ENCODE measurements around the gene KIF6.

The KIF6 gene

GRCh38 chr6:39638126-39638822 is 86.9 kb downstream of the KIF6 start:
- peak overlapping the region; percentile 89 for H3K27ac ChIP-seq
- peak; percentile 79 for DNase-seq (ENCODE audit: low read depth, low spot score)
- no peaks in the 10 kb centered on the region for H3K36me3 ChIP-seq (ENCODE audit: insufficient read depth, low read length)
- no peak for TF ChIP-seq EZH2 (IDR thresholded peaks at IDR 0.05)
- TF ChIP-seq FOXP2 (optimal IDR thresholded peaks at IDR 0.05; ENCODE audit: control extremely low read depth, extremely low read length, insufficient read depth) = no peak
- peak; percentile 45; the same call in 1 of the 2 replicates for TF ChIP-seq POLR2AphosphoS5 (IDR thresholded peaks at IDR 0.05; ENCODE audit: borderline replicate concordance, low read depth, low read length)
- H3K9me3 ChIP-seq (ENCODE audit: low read depth, low read length) = no peaks in the 10 kb centered on the region
- peak overlapping the region; percentile 34; the same call in 1 of the 2 replicates for H3K4me3 ChIP-seq
- H3K9ac ChIP-seq (ENCODE audit: insufficient read length) = peak overlapping the region; percentile 11

- Histone ChIP-seq H3K27ac (no peak overlapping the region), H3K9me3 (ENCODE audit: low read depth, low read length) (no peaks in the 10 kb centered on the region), H3K4me3 (no peak overlapping the region), H3K9ac (ENCODE audit: insufficient read length) (no peak overlapping the region), H3K36me3 (ENCODE audit: insufficient read depth, low read length) (no peaks in the 10 kb centered on the region)
- TF ChIP-seq EZH2 (IDR thresholded peaks at IDR 0.05) (no peak), FOXP2 (optimal IDR thresholded peaks at IDR 0.05; ENCODE audit: control extremely low read depth, extremely low read length, insufficient read depth) (no peak), POLR2AphosphoS5 (IDR thresholded peaks at IDR 0.05; ENCODE audit: borderline replicate concordance, low read depth, low read length) (no peak)
- no peak for DNase-seq (ENCODE audit: low read depth, low spot score)
Observed at GRCh38 chr6:39634646-39635341, 90.4 kb downstream of the KIF6 start.

- Histone ChIP-seq H3K9ac (ENCODE audit: insufficient read length) (no peak overlapping the region), H3K4me3 (no peak overlapping the region), H3K9me3 (ENCODE audit: low read depth, low read length) (no peaks in the 10 kb centered on the region), H3K27ac (no peak overlapping the region), H3K36me3 (ENCODE audit: insufficient read depth, low read length) (no peaks in the 10 kb centered on the region)
- TF ChIP-seq POLR2AphosphoS5 (IDR thresholded peaks at IDR 0.05; ENCODE audit: borderline replicate concordance, low read depth, low read length) (no peak), EZH2 (IDR thresholded peaks at IDR 0.05) (no peak), FOXP2 (optimal IDR thresholded peaks at IDR 0.05; ENCODE audit: control extremely low read depth, extremely low read length, insufficient read depth) (no peak)
- DNase-seq (ENCODE audit: low read depth, low spot score) = no peak
Observed at GRCh38 chr6:39625209-39625608, 100.0 kb downstream of the KIF6 start.

GRCh38 chr6:39623750-39624149 is 101.5 kb downstream of the KIF6 start:
- no peak overlapping the region for H3K27ac ChIP-seq
- H3K9ac ChIP-seq (ENCODE audit: insufficient read length) = no peak overlapping the region
- TF ChIP-seq POLR2AphosphoS5 (IDR thresholded peaks at IDR 0.05; ENCODE audit: borderline replicate concordance, low read depth, low read length) (no peak), EZH2 (IDR thresholded peaks at IDR 0.05) (no peak), FOXP2 (optimal IDR thresholded peaks at IDR 0.05; ENCODE audit: control extremely low read depth, extremely low read length, insufficient read depth) (no peak)
- DNase-seq (ENCODE audit: low read depth, low spot score) = no peak
- no peak overlapping the region for H3K4me3 ChIP-seq
- H3K9me3 ChIP-seq (ENCODE audit: low read depth, low read length) = no peaks in the 10 kb centered on the region
- no peaks in the 10 kb centered on the region for H3K36me3 ChIP-seq (ENCODE audit: insufficient read depth, low read length)

GRCh38 chr6:39617520-39617919 is 107.7 kb downstream of the KIF6 start:
- no peak for TF ChIP-seq FOXP2 (optimal IDR thresholded peaks at IDR 0.05; ENCODE audit: control extremely low read depth, extremely low read length, insufficient read depth)
- DNase-seq (ENCODE audit: low read depth, low spot score) = no peak
- no peak overlapping the region for H3K4me3 ChIP-seq
- H3K9me3 ChIP-seq (ENCODE audit: low read depth, low read length) = no peaks in the 10 kb centered on the region
- no peak overlapping the region for H3K9ac ChIP-seq (ENCODE audit: insufficient read length)
- H3K27ac ChIP-seq = no peak overlapping the region
- no peaks in the 10 kb centered on the region for H3K36me3 ChIP-seq (ENCODE audit: insufficient read depth, low read length)

- no peaks in the 10 kb centered on the region for H3K9me3 ChIP-seq (ENCODE audit: low read depth, low read length)
- no peak overlapping the region for H3K9ac ChIP-seq (ENCODE audit: insufficient read length)
- no peak overlapping the region for H3K27ac ChIP-seq
- no peak overlapping the region for H3K4me3 ChIP-seq
- TF ChIP-seq POLR2AphosphoS5 (IDR thresholded peaks at IDR 0.05; ENCODE audit: borderline replicate concordance, low read depth, low read length) = no peak
- no peak for TF ChIP-seq EZH2 (IDR thresholded peaks at IDR 0.05)
- TF ChIP-seq FOXP2 (optimal IDR thresholded peaks at IDR 0.05; ENCODE audit: control extremely low read depth, extremely low read length, insufficient read depth) = no peak
- H3K36me3 ChIP-seq (ENCODE audit: insufficient read depth, low read length) = no peaks in the 10 kb centered on the region
- DNase-seq (ENCODE audit: low read depth, low spot score) = no peak
Observed at GRCh38 chr6:39617026-39617425, 108.2 kb downstream of the KIF6 start.

- H3K9me3 ChIP-seq (ENCODE audit: low read depth, low read length) = no peaks in the 10 kb centered on the region
- no peaks in the 10 kb centered on the region for H3K36me3 ChIP-seq (ENCODE audit: insufficient read depth, low read length)
- H3K4me3 ChIP-seq = no peak overlapping the region
- H3K27ac ChIP-seq = no peak overlapping the region
- H3K9ac ChIP-seq (ENCODE audit: insufficient read length) = no peak overlapping the region
- DNase-seq (ENCODE audit: low read depth, low spot score) = no peak
- TF ChIP-seq POLR2AphosphoS5 (IDR thresholded peaks at IDR 0.05; ENCODE audit: borderline replicate concordance, low read depth, low read length) (no peak), FOXP2 (optimal IDR thresholded peaks at IDR 0.05; ENCODE audit: control extremely low read depth, extremely low read length, insufficient read depth) (no peak), EZH2 (IDR thresholded peaks at IDR 0.05) (no peak)
Observed at GRCh38 chr6:39615622-39616021, 109.6 kb downstream of the KIF6 start.

- Histone ChIP-seq H3K27ac (peak overlapping the region; percentile 32; the same call in 1 of the 2 replicates), H3K9me3 (ENCODE audit: low read depth, low read length) (no peaks in the 10 kb centered on the region), H3K9ac (ENCODE audit: insufficient read length) (no peak overlapping the region), H3K36me3 (ENCODE audit: insufficient read depth, low read length) (no peaks in the 10 kb centered on the region), H3K4me3 (no peak overlapping the region)
- no peak for DNase-seq (ENCODE audit: low read depth, low spot score)
- no peak for TF ChIP-seq POLR2AphosphoS5 (IDR thresholded peaks at IDR 0.05; ENCODE audit: borderline replicate concordance, low read depth, low read length)
- TF ChIP-seq FOXP2 (optimal IDR thresholded peaks at IDR 0.05; ENCODE audit: control extremely low read depth, extremely low read length, insufficient read depth) = no peak
- no peak for TF ChIP-seq EZH2 (IDR thresholded peaks at IDR 0.05)
Observed at GRCh38 chr6:39614393-39614950, 110.7 kb downstream of the KIF6 start.
